HepG2 (cell line): ENCODE measurements around the gene GCNT3. TPM values are rescaled to one million over a fixed set of nuclear protein-coding genes. Genes with fewer than 3 reads are reported as not detected.

Source experiments
- ARHGAP35 ChIP-seq: sonication (generic); formaldehyde crosslinking; IDR thresholded peaks from 2 replicates; pipeline ENCODE4 v1.9.0; 2022; ENCODE audit warnings: mild to moderate bottlenecking, inconsistent platforms, moderate library complexity, missing genetic modification reagents, borderline replicate concordance
- FOSL1 ChIP-seq: sonication (generic); formaldehyde crosslinking; IDR thresholded peaks from 2 replicates; pipeline ENCODE4 v1.9.0; 2021; ENCODE audit warnings: missing genetic modification reagents, borderline replicate concordance
- FOXK1 ChIP-seq: sonication (generic); formaldehyde crosslinking; IDR thresholded peaks from 2 replicates; pipeline ENCODE4 v1.4.0; 2020; ENCODE audit warnings: low read depth, missing genetic modification reagents, borderline replicate concordance
- HNRNPH1 ChIP-seq: fragments of 200-400 bp; formaldehyde crosslinking; optimal IDR thresholded peaks from 2 replicates; pipeline ENCODE3; 2017; ENCODE audit warnings: mild to moderate bottlenecking, low read depth, low read length
- HOXA3 ChIP-seq: sonication (generic); formaldehyde crosslinking; IDR thresholded peaks from 2 replicates; pipeline ENCODE4 v1.5.0; 2020; ENCODE audit warnings: missing genetic modification reagents
- NFYC ChIP-seq: IDR thresholded peaks from 2 replicates; pipeline ENCODE4 v1.6.1; 2016; ENCODE audit warnings: missing genetic modification reagents, missing compliant biosample characterization
- SP2 ChIP-seq: sonication (generic); formaldehyde crosslinking; IDR thresholded peaks from 2 replicates; pipeline ENCODE4 v1.5.1; 2020; ENCODE audit warnings: mild to moderate bottlenecking, missing genetic modification reagents
- ZFX ChIP-seq: sonication (generic); formaldehyde crosslinking; IDR thresholded peaks from 2 replicates; pipeline ENCODE4 v1.4.0; 2020; ENCODE audit warnings: mild to moderate bottlenecking, low read depth, missing genetic modification reagents, moderate library complexity
- ZFY ChIP-seq: sonication (generic); formaldehyde crosslinking; IDR thresholded peaks from 2 replicates; pipeline ENCODE4 v1.4.0; 2020; ENCODE audit warnings: missing genetic modification reagents
- ZNF652 ChIP-seq: IDR thresholded peaks from 2 replicates; pipeline ENCODE4 v1.6.1; 2016; ENCODE audit warnings: low read depth, borderline replicate concordance
- ZNF782 ChIP-seq: sonication (generic); formaldehyde crosslinking; IDR thresholded peaks from 2 replicates; pipeline ENCODE4 v1.4.0; 2020; ENCODE audit warnings: missing genetic modification reagents, mild to moderate bottlenecking, borderline replicate concordance
- ZNF891 ChIP-seq: sonication (generic); formaldehyde crosslinking; IDR thresholded peaks from 2 replicates; pipeline ENCODE4 v1.5.0; 2020; ENCODE audit warnings: mild to moderate bottlenecking, missing genetic modification reagents
- ZSCAN29 ChIP-seq: sonication (generic); formaldehyde crosslinking; conservative IDR thresholded peaks from 2 replicates; pipeline ENCODE4 v1.4.0; 2020; ENCODE audit warnings: mild to moderate bottlenecking, missing genetic modification reagents
- polyA plus RNA-seq, 8 experiments: library from polyadenylated mRNA; depleted of rRNA in 3 of 8; stranded (reverse) in 7 of 8; unstranded in 1 of 8; fragments of >200 nt; fragmentation: Illumina TruSeq in 4 of 8; extraction: Trizol in 4 of 8; gene quantifications; 2 replicates each; pipeline versions ENCODE4 v1.2.1 to v1.2.3, GENCODE V29; 2011 to 2016; ENCODE audit warnings: low read depth in 4 of 8, missing spikeins in 1 of 8, mixed read lengths in 1 of 8; ENCODE audit not compliant: insufficient read depth in 1 of 8
- total RNA-seq, 5 experiments: library from RNA; depleted of rRNA; stranded (reverse); fragments of >200 nt; fragmentation: Illumina TruSeq; extraction: Trizol; gene quantifications; 2 replicates each; pipeline ENCODE4 v1.2.3, GENCODE V29; 2016; ENCODE audit warnings: low read depth in 1 of 5
- TF ChIP-seq, protein P1 (sequence below): sonication (generic); formaldehyde crosslinking; IDR thresholded peaks from 2 replicates; pipeline ENCODE4 v1.5.0; 2020; ENCODE audit warnings: missing genetic modification reagents
- TF ChIP-seq, protein P2 (sequence below): IDR thresholded peaks from 2 replicates; pipeline ENCODE4 v1.6.1; 2016
- TF ChIP-seq, protein P3 (sequence below): conservative IDR thresholded peaks from 2 replicates; pipeline ENCODE4 v1.6.1; 2018; ENCODE audit warnings: missing genetic modification reagents
- TF ChIP-seq, protein P4 (sequence below): IDR thresholded peaks from 2 replicates; pipeline ENCODE4 v1.6.1; 2016; ENCODE audit warnings: mild to moderate bottlenecking, missing biosample characterization, missing genetic modification reagents
- TF ChIP-seq, protein P5 (sequence below): sonication (generic); formaldehyde crosslinking; IDR thresholded peaks from 2 replicates; pipeline ENCODE4 v1.4.0; 2020; ENCODE audit warnings: missing genetic modification reagents
- TF ChIP-seq, protein P6 (sequence below): sonication (generic); formaldehyde crosslinking; IDR thresholded peaks from 2 replicates; pipeline ENCODE4 v1.4.0; 2020; ENCODE audit warnings: missing genetic modification reagents, borderline replicate concordance

GCNT3 gene
- total and polyA plus RNA-seq, 2 of the 13 experiments (the other 11 are each of a cell fraction or from before 2014, with no cell fraction given) = 6.8 to 9.8 TPM

DNA sequence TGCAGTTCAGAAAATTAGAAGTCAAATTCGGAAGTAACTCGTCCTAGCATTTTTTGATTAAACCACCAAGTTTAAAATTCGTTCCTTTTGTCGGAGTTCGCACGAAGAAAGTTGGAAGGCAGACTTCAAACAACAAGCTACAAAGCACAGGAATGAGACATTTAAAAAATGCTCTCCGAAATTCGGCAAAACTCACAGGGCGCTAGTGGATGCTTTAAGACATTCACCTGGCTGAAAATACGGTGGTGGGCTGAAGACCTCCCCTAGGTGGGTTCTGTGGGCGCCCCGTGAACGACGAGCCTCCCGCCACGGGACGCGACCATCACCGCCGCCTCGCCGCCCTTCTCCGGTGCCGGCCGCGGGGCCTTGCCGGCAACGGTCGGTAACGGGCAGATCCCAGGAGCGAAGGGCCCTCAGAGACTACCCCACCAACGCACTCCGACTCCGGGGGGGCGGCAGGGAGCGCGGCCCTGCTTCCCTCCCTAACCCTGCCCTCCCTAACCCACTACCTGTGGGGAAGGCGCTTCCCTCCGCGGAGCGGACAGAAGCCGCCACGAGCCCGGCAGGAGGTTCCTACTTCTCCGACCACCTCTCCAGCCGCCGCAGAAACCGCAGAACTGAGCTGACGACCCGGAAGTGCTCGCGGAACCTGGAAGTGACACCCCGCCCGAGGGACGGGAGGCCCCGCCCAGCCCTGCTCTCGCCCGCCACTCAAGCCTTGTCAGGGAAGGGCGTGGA, 45.5 kb downstream of the GCNT3 start, which contains the start of gene GTF2A2 (continued):
- TF ChIP-seq, protein P1, sequence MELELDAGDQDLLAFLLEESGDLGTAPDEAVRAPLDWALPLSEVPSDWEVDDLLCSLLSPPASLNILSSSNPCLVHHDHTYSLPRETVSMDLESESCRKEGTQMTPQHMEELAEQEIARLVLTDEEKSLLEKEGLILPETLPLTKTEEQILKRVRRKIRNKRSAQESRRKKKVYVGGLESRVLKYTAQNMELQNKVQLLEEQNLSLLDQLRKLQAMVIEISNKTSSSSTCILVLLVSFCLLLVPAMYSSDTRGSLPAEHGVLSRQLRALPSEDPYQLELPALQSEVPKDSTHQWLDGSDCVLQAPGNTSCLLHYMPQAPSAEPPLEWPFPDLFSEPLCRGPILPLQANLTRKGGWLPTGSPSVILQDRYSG (CRISPR knock-in tag) = no peak
- TF ChIP-seq FOSL1 (CRISPR knock-in tag) = no peak
- TF ChIP-seq FOXK1 = peak; percentile 51; the same call in 1 of the 2 replicates
- peak; percentile 78 for TF ChIP-seq ZNF891 (CRISPR knock-in tag)
- TF ChIP-seq ZFX (CRISPR knock-in tag) = peak; percentile 94
- TF ChIP-seq HOXA3 (CRISPR knock-in tag) = peak; percentile 34; the same call in 1 of the 2 replicates
- TF ChIP-seq ZNF782 (CRISPR knock-in tag) = peak; percentile 94
- no peak for TF ChIP-seq ZNF652 (CRISPR knock-in tag)
- TF ChIP-seq ZFY (CRISPR knock-in tag) = peak; percentile 91
- peak; percentile 23; the same call in 1 of the 2 replicates for TF ChIP-seq NFYC (CRISPR knock-in tag)
- TF ChIP-seq, protein P2, sequence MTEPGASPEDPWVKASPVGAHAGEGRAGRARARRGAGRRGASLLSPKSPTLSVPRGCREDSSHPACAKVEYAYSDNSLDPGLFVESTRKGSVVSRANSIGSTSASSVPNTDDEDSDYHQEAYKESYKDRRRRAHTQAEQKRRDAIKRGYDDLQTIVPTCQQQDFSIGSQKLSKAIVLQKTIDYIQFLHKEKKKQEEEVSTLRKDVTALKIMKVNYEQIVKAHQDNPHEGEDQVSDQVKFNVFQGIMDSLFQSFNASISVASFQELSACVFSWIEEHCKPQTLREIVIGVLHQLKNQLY (CRISPR knock-in tag) = 0 out of 2 replicates have a peak, but pooled peaks have one; percentile 11
- TF ChIP-seq, protein P3, sequence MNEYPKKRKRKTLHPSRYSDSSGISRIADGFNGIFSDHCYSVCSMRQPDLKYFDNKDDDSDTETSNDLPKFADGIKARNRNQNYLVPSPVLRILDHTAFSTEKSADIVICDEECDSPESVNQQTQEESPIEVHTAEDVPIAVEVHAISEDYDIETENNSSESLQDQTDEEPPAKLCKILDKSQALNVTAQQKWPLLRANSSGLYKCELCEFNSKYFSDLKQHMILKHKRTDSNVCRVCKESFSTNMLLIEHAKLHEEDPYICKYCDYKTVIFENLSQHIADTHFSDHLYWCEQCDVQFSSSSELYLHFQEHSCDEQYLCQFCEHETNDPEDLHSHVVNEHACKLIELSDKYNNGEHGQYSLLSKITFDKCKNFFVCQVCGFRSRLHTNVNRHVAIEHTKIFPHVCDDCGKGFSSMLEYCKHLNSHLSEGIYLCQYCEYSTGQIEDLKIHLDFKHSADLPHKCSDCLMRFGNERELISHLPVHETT (CRISPR knock-in tag) = peak; percentile 75; the same call in 1 of the 2 replicates
- TF ChIP-seq, protein P4, sequence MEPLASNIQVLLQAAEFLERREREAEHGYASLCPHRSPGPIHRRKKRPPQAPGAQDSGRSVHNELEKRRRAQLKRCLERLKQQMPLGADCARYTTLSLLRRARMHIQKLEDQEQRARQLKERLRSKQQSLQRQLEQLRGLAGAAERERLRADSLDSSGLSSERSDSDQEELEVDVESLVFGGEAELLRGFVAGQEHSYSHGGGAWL (CRISPR knock-in tag) = peak; percentile 85
- peak; percentile 73 for TF ChIP-seq SP2 (CRISPR knock-in tag)
- 0 out of 2 replicates have a peak, but pooled peaks have one; percentile 57 for TF ChIP-seq ZSCAN29 (CRISPR knock-in tag)
- peak; percentile 65; the same call in 1 of the 2 replicates for TF ChIP-seq ARHGAP35 (CRISPR knock-in tag)
- TF ChIP-seq HNRNPH1 = no peak
- TF ChIP-seq, protein P5, sequence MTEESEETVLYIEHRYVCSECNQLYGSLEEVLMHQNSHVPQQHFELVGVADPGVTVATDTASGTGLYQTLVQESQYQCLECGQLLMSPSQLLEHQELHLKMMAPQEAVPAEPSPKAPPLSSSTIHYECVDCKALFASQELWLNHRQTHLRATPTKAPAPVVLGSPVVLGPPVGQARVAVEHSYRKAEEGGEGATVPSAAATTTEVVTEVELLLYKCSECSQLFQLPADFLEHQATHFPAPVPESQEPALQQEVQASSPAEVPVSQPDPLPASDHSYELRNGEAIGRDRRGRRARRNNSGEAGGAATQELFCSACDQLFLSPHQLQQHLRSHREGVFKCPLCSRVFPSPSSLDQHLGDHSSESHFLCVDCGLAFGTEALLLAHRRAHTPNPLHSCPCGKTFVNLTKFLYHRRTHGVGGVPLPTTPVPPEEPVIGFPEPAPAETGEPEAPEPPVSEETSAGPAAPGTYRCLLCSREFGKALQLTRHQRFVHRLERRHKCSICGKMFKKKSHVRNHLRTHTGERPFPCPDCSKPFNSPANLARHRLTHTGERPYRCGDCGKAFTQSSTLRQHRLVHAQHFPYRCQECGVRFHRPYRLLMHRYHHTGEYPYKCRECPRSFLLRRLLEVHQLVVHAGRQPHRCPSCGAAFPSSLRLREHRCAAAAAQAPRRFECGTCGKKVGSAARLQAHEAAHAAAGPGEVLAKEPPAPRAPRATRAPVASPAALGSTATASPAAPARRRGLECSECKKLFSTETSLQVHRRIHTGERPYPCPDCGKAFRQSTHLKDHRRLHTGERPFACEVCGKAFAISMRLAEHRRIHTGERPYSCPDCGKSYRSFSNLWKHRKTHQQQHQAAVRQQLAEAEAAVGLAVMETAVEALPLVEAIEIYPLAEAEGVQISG (CRISPR knock-in tag) = peak; percentile 46
- TF ChIP-seq, protein P6, sequence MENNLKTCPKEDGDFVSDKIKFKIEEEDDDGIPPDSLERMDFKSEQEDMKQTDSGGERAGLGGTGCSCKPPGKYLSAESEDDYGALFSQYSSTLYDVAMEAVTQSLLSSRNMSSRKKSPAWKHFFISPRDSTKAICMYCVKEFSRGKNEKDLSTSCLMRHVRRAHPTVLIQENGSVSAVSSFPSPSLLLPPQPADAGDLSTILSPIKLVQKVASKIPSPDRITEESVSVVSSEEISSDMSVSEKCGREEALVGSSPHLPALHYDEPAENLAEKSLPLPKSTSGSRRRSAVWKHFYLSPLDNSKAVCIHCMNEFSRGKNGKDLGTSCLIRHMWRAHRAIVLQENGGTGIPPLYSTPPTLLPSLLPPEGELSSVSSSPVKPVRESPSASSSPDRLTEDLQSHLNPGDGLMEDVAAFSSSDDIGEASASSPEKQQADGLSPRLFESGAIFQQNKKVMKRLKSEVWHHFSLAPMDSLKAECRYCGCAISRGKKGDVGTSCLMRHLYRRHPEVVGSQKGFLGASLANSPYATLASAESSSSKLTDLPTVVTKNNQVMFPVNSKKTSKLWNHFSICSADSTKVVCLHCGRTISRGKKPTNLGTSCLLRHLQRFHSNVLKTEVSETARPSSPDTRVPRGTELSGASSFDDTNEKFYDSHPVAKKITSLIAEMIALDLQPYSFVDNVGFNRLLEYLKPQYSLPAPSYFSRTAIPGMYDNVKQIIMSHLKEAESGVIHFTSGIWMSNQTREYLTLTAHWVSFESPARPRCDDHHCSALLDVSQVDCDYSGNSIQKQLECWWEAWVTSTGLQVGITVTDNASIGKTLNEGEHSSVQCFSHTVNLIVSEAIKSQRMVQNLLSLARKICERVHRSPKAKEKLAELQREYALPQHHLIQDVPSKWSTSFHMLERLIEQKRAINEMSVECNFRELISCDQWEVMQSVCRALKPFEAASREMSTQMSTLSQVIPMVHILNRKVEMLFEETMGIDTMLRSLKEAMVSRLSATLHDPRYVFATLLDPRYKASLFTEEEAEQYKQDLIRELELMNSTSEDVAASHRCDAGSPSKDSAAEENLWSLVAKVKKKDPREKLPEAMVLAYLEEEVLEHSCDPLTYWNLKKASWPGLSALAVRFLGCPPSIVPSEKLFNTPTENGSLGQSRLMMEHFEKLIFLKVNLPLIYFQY (CRISPR knock-in tag) = no peak
